PFSK-1 (cell line): Measurements from ENCODE around the gene C1orf105.

Experiments used
- POLR2AphosphoS5 ChIP-seq: IDR thresholded peaks from 2 replicates; pipeline ENCODE4 v1.6.1; 2012; ENCODE audit warnings: low read depth, mild to moderate bottlenecking, control low read depth, low read length, moderate library complexity
- TAF1 ChIP-seq: IDR thresholded peaks from 2 replicates; pipeline ENCODE4 v1.6.1; 2012; ENCODE audit warnings: low read length, control low read depth, borderline replicate concordance; ENCODE audit not compliant: insufficient read depth

DNA sequence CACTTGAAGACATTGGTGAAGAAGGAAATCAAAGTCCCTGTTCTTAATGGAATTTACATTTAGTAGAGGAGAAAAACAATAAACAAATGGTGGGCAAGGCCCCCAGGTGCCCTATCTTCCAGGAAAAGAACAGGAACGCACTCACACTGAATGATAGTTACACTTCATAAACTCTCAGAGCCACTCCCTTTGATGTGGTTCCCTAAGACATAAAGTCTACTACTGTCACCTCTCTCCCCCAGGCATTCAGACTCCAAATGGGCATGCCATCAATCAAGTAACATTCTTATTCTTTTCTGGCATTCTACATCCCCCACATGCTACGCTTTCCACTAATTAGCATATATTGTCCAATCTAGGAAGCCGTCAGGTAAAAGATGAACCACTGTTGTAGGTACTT is 59.9 kb downstream of the C1orf105 start:
- TF ChIP-seq POLR2AphosphoS5: no peak
- no peak for TF ChIP-seq TAF1
